ENCODE measurements around the gene NCKAP1. TPM values are rescaled to one million over a fixed set of nuclear protein-coding genes. Genes with fewer than 3 reads are reported as not detected.
"Not testable (repeated sequence)": the region's sequence is repeated elsewhere in the genome, so short reads cannot be mapped to it uniquely, and the experiment has no call there.

The NCKAP1 gene
- polyA plus RNA-seq, 2 donors, result 46.7 to 82.0 TPM

- Histone ChIP-seq H3K27ac (ENCODE audit: low read depth in 2 of 2, low read length in 1 of 2) (no peak overlapping the region), H3K36me3 (ENCODE audit: control insufficient read depth in 2 of 2, insufficient read depth in 2 of 2, low read length in 1 of 2) (no peaks in the 10 kb centered on the region), H3K4me3 (ENCODE audit: low read depth in 1 of 2, low read length in 2 of 2) (no peak overlapping the region), H3K9me3 (ENCODE audit: control insufficient read depth in 2 of 2, insufficient read depth in 1 of 2, low read depth in 1 of 2, low read length in 1 of 2) (no peaks in the 10 kb centered on the region), H3K4me1 (ENCODE audit: control insufficient read depth in 2 of 2, insufficient read depth in 2 of 2, low read length in 1 of 2) (no peaks in the 10 kb centered on the region), H3K27me3 (ENCODE audit: control insufficient read depth in 1 of 2, insufficient read depth in 2 of 2, low read length in 2 of 2) (no peaks in the 10 kb centered on the region)
- 68 to 79% methylated on average over 2 of the region's 2 CpGs for WGBS, 2 donors
Measured at GRCh38 chr2:182962641-182963040, 75.6 kb downstream of the NCKAP1 start.

DNA sequence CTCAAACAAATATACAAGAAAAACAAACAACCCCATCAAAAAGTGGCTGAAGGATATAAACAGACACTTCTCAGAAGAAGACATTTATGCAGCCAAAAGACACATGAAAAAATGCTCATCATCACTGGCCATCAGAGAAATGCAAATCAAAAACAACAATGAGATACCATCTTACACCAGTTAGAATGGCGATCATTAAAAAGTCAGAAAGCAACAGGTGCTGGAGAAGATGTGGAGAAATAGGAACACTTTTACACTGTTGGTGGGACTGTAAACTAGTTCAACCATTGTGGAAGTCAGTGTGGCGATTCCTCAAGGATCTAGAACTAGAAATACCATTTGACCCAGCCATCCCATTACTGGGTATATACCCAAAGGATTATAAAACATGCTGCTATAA is 77.4 kb downstream of the NCKAP1 start:
- not testable (repeated sequence) for H3K4me1 ChIP-seq (ENCODE audit: control insufficient read depth in 2 of 2, insufficient read depth in 2 of 2, low read length in 1 of 2); H3K36me3 ChIP-seq (ENCODE audit: control insufficient read depth in 2 of 2, insufficient read depth in 2 of 2, low read length in 1 of 2); H3K27ac ChIP-seq (ENCODE audit: low read depth in 2 of 2, low read length in 1 of 2); H3K9me3 ChIP-seq (ENCODE audit: control insufficient read depth in 2 of 2, insufficient read depth in 1 of 2, low read depth in 1 of 2, low read length in 1 of 2); H3K27me3 ChIP-seq (ENCODE audit: control insufficient read depth in 1 of 2, insufficient read depth in 2 of 2, low read length in 2 of 2); H3K4me3 ChIP-seq (ENCODE audit: low read depth in 1 of 2, low read length in 2 of 2)
- WGBS, 2 donors, result 95 to 96% methylated on average over 1 of the region's 2 CpGs

DNA sequence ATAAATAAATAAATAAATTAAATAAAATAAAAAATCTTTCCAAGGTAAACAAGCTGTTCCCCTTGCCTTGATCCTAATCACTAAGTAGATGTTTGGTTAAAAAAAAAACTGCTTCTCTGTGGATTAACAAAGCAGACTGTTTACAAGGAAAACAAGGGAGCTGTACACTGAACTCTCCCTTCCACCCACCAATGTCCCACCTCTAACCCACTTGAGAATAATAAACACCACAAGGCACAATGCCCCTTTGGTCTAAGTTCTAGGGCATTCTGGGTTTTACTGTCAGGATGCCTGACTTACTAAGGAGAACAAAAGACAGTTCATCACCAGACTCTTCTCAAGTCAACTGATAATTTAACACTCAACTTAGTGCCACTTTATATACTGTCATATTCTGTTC is 83.5 kb downstream of the NCKAP1 start:
- Histone ChIP-seq H3K36me3 (ENCODE audit: control insufficient read depth in 2 of 2, insufficient read depth in 2 of 2, low read length in 1 of 2) (peaks cover 0 to 3% of the 10 kb centered on the region in 2 donors), H3K27me3 (ENCODE audit: control insufficient read depth in 1 of 2, insufficient read depth in 2 of 2, low read length in 2 of 2) (no peaks in the 10 kb centered on the region), H3K9me3 (ENCODE audit: control insufficient read depth in 2 of 2, insufficient read depth in 1 of 2, low read depth in 1 of 2, low read length in 1 of 2) (no peaks in the 10 kb centered on the region), H3K4me1 (ENCODE audit: control insufficient read depth in 2 of 2, insufficient read depth in 2 of 2, low read length in 1 of 2) (no peaks in the 10 kb centered on the region), H3K27ac (ENCODE audit: low read depth in 2 of 2, low read length in 1 of 2) (no peak overlapping the region), H3K4me3 (ENCODE audit: low read depth in 1 of 2, low read length in 2 of 2) (no peak overlapping the region)

- 95 to 96% methylated on average over 6 of the region's 6 CpGs for WGBS, 2 donors
- H3K36me3 ChIP-seq (ENCODE audit: control insufficient read depth in 2 of 2, insufficient read depth in 2 of 2, low read length in 1 of 2), result peaks cover 0 to 3% of the 10 kb centered on the region in 2 donors
- H3K9me3 ChIP-seq (ENCODE audit: control insufficient read depth in 2 of 2, insufficient read depth in 1 of 2, low read depth in 1 of 2, low read length in 1 of 2), result no peaks in the 10 kb centered on the region
- no peaks in the 10 kb centered on the region for H3K27me3 ChIP-seq (ENCODE audit: control insufficient read depth in 1 of 2, insufficient read depth in 2 of 2, low read length in 2 of 2)
- no peak overlapping the region for H3K27ac ChIP-seq (ENCODE audit: low read depth in 2 of 2, low read length in 1 of 2)
- H3K4me1 ChIP-seq (ENCODE audit: control insufficient read depth in 2 of 2, insufficient read depth in 2 of 2, low read length in 1 of 2), result no peaks in the 10 kb centered on the region
- no peak overlapping the region for H3K4me3 ChIP-seq (ENCODE audit: low read depth in 1 of 2, low read length in 2 of 2)
Measured at GRCh38 chr2:182952741-182953450, 85.4 kb downstream of the NCKAP1 start.

DNA sequence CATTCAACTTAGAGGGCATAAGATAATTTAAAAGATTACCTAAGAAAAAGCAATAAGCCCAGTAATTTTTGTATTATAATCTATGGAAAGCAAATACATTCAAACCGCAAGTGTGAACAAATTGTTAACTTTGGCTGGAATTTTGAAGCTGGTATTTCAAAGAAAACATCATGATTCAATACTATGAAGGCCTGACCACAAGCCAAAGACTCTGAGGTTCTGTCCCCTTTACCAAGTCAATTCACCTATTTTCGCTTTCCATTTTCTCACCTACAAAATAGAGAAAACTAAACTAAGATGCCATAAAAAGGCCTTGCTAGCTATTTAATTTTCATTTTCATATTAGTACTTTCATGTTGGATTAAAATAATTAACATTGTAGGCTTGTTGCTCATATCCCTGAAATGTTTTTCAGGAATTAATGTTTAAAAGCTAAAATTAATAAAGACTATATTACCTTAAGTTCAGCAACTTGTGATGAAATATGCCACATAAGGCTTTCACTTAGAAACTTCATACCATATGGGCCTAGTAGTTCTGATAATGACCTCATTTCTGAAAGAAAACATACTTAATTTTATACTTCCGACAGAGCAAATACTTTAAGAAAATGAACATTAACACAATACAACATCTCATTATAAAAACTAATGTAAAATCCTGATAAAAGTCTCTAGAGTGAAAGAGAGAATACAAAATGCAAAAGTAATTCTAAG is 86.2 kb downstream of the NCKAP1 start:
- 83 to 84% methylated on average over 3 of the region's 3 CpGs for WGBS, 2 donors
- no peak overlapping the region for H3K4me3 ChIP-seq (ENCODE audit: low read depth in 1 of 2, low read length in 2 of 2)
- H3K4me1 ChIP-seq (ENCODE audit: control insufficient read depth in 2 of 2, insufficient read depth in 2 of 2, low read length in 1 of 2), result no peaks in the 10 kb centered on the region
- peaks cover 2 to 3% of the 10 kb centered on the region in 2 donors for H3K36me3 ChIP-seq (ENCODE audit: control insufficient read depth in 2 of 2, insufficient read depth in 2 of 2, low read length in 1 of 2)
- H3K27me3 ChIP-seq (ENCODE audit: control insufficient read depth in 1 of 2, insufficient read depth in 2 of 2, low read length in 2 of 2), result no peaks in the 10 kb centered on the region
- H3K27ac ChIP-seq (ENCODE audit: low read depth in 2 of 2, low read length in 1 of 2), result no peak overlapping the region
- H3K9me3 ChIP-seq (ENCODE audit: control insufficient read depth in 2 of 2, insufficient read depth in 1 of 2, low read depth in 1 of 2, low read length in 1 of 2), result no peaks in the 10 kb centered on the region

GRCh38 chr2:182950546-182950945 is 87.7 kb downstream of the NCKAP1 start:
- H3K36me3 ChIP-seq (ENCODE audit: control insufficient read depth in 2 of 2, insufficient read depth in 2 of 2, low read length in 1 of 2), result peaks cover 2 to 3% of the 10 kb centered on the region in 2 donors
- no peaks in the 10 kb centered on the region for H3K9me3 ChIP-seq (ENCODE audit: control insufficient read depth in 2 of 2, insufficient read depth in 1 of 2, low read depth in 1 of 2, low read length in 1 of 2)
- no peaks in the 10 kb centered on the region for H3K27me3 ChIP-seq (ENCODE audit: control insufficient read depth in 1 of 2, insufficient read depth in 2 of 2, low read length in 2 of 2)
- no peaks in the 10 kb centered on the region for H3K4me1 ChIP-seq (ENCODE audit: control insufficient read depth in 2 of 2, insufficient read depth in 2 of 2, low read length in 1 of 2)
- H3K27ac ChIP-seq (ENCODE audit: low read depth in 2 of 2, low read length in 1 of 2), result no peak overlapping the region
- H3K4me3 ChIP-seq (ENCODE audit: low read depth in 1 of 2, low read length in 2 of 2), result no peak overlapping the region
- 98 to 100% methylated on average over 3 of the region's 3 CpGs for WGBS, 2 donors

GRCh38 chr2:182949572-182950189 is 88.6 kb downstream of the NCKAP1 start:
- no peaks in the 10 kb centered on the region for H3K4me1 ChIP-seq (ENCODE audit: control insufficient read depth in 2 of 2, insufficient read depth in 2 of 2, low read length in 1 of 2)
- no peaks in the 10 kb centered on the region for H3K9me3 ChIP-seq (ENCODE audit: control insufficient read depth in 2 of 2, insufficient read depth in 1 of 2, low read depth in 1 of 2, low read length in 1 of 2)
- H3K27ac ChIP-seq (ENCODE audit: low read depth in 2 of 2, low read length in 1 of 2), result no peak overlapping the region
- H3K4me3 ChIP-seq (ENCODE audit: low read depth in 1 of 2, low read length in 2 of 2), result no peak overlapping the region
- H3K27me3 ChIP-seq (ENCODE audit: control insufficient read depth in 1 of 2, insufficient read depth in 2 of 2, low read length in 2 of 2), result no peaks in the 10 kb centered on the region
- WGBS, 2 donors, result 77 to 83% methylated on average over 5 of the region's 5 CpGs
- peaks cover 2 to 3% of the 10 kb centered on the region in 2 donors for H3K36me3 ChIP-seq (ENCODE audit: control insufficient read depth in 2 of 2, insufficient read depth in 2 of 2, low read length in 1 of 2)

- H3K27me3 ChIP-seq (ENCODE audit: control insufficient read depth in 1 of 2, insufficient read depth in 2 of 2, low read length in 2 of 2), result no peaks in the 10 kb centered on the region
- no peak overlapping the region for H3K4me3 ChIP-seq (ENCODE audit: low read depth in 1 of 2, low read length in 2 of 2)
- H3K36me3 ChIP-seq (ENCODE audit: control insufficient read depth in 2 of 2, insufficient read depth in 2 of 2, low read length in 1 of 2), result peaks cover 2 to 3% of the 10 kb centered on the region in 2 donors
- H3K4me1 ChIP-seq (ENCODE audit: control insufficient read depth in 2 of 2, insufficient read depth in 2 of 2, low read length in 1 of 2), result no peaks in the 10 kb centered on the region
- 96% methylated on average over 4 of the region's 4 CpGs for WGBS, 2 donors
- H3K9me3 ChIP-seq (ENCODE audit: control insufficient read depth in 2 of 2, insufficient read depth in 1 of 2, low read depth in 1 of 2, low read length in 1 of 2), result no peaks in the 10 kb centered on the region
- H3K27ac ChIP-seq (ENCODE audit: low read depth in 2 of 2, low read length in 1 of 2), result no peak overlapping the region
Measured at GRCh38 chr2:182949052-182949451, 89.2 kb downstream of the NCKAP1 start.

GRCh38 chr2:182946958-182947369 is 91.3 kb downstream of the NCKAP1 start:
- Histone ChIP-seq H3K27ac (ENCODE audit: low read depth in 2 of 2, low read length in 1 of 2) (no peak overlapping the region), H3K36me3 (ENCODE audit: control insufficient read depth in 2 of 2, insufficient read depth in 2 of 2, low read length in 1 of 2) (peaks cover 2 to 3% of the 10 kb centered on the region in 2 donors), H3K9me3 (ENCODE audit: control insufficient read depth in 2 of 2, insufficient read depth in 1 of 2, low read depth in 1 of 2, low read length in 1 of 2) (no peaks in the 10 kb centered on the region), H3K4me3 (ENCODE audit: low read depth in 1 of 2, low read length in 2 of 2) (no peak overlapping the region), H3K27me3 (ENCODE audit: control insufficient read depth in 1 of 2, insufficient read depth in 2 of 2, low read length in 2 of 2) (no peaks in the 10 kb centered on the region), H3K4me1 (ENCODE audit: control insufficient read depth in 2 of 2, insufficient read depth in 2 of 2, low read length in 1 of 2) (no peaks in the 10 kb centered on the region)
- 75 to 81% methylated on average over 1 of the region's 1 CpG for WGBS, 2 donors
